Activated CD8-positive, alpha-beta memory T cell treated with anti-CD3 and anti-CD28 coated beads, Interleukin-2, amount 10 ng/mL, durations not matched to agents 7 days and 5 days (primary cell): ENCODE results near the gene LACC1. TPM values are rescaled to one million over a fixed set of nuclear protein-coding genes. Genes with fewer than 3 reads are reported as not detected.

Experiments
- ATAC-seq: fragments of 150-1000 bp; cut with Tn5 transposase; one replicate; pipeline ENCODE4 v1.10.0; 2021; ENCODE audit warnings: moderate library complexity
- CTCF ChIA-PET: fragments of 350-600 bp; sonication (Branson Sonifier 250); formaldehyde crosslinking; loops from one replicate; lab custom pipeline; 2021; ENCODE audit warnings: antibody characterized with exemption; lab: Charles Lee
- DNase-seq: peaks from one replicate; pipeline ENCODE4 v3.0.0-alpha.2; 2020
- H3K27ac Mint-ChIP-seq: one replicate; pipeline ENCODE4 v1.8.0; 2021; ENCODE audit warnings: mild to moderate bottlenecking, mixed read lengths
- H3K27me3 Mint-ChIP-seq: one replicate; pipeline ENCODE4 v1.8.0; 2021; ENCODE audit warnings: mixed read lengths
- H3K36me3 Mint-ChIP-seq: one replicate; pipeline ENCODE4 v1.8.0; 2021; ENCODE audit warnings: mild to moderate bottlenecking, mixed read lengths
- H3K4me1 Mint-ChIP-seq: one replicate; pipeline ENCODE4 v1.8.0; 2021; ENCODE audit warnings: mixed read lengths
- H3K4me3 Mint-ChIP-seq: one replicate; pipeline ENCODE4 v1.8.0; 2021; ENCODE audit warnings: mild to moderate bottlenecking, moderate library complexity, mixed read lengths
- H3K9me3 Mint-ChIP-seq: one replicate; pipeline ENCODE4 v1.8.0; 2022; ENCODE audit warnings: low read depth, mixed read lengths
- total RNA-seq, 2 experiments: library from RNA; stranded (reverse); gene quantifications; one replicate each; pipeline ENCODE4 v1.2.3, GENCODE V29; 2021

Gene LACC1
- total RNA-seq, 2 experiments from 2014 or later, result 3.2 to 4.8 TPM

DNA sequence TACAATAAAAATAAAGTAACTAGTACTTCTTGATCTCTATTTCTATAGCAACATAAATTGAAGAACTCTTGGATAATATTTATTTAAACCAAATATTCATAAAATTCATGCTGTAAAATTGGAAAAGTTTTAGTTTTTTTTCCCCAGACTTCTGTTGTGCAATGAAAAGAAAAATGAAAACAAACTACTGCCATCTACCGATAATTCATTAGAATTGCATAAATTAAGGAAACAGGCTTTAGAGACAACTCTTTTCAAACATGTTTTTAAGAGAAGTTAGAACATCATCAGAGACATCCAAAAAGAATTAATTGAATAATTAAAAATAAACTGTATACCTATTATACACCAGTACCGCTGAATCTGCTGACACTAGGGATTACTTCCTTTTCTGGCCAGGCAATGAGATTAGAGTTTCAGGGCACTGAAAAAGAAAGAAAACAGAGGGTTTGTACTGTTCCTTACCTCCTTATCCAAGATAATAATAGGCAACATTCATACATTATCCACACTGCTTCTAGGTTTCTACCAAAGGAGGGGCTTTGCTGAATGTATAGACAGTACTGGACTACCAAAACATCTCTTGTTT is 5.1 kb upstream of the LACC1 start:
- CTCF ChIA-PET, result no interaction called here
- Mint-ChIP-seq H3K4me3 (no peak overlapping the region), H3K36me3 (no peaks in the 10 kb centered on the region), H3K4me1 (peaks cover 16% of the 10 kb centered on the region), H3K27me3 (no peaks in the 10 kb centered on the region), H3K27ac (no peak overlapping the region), H3K9me3 (no peaks in the 10 kb centered on the region)
- DNase-seq, result no peak
- no peak for ATAC-seq

DNA sequence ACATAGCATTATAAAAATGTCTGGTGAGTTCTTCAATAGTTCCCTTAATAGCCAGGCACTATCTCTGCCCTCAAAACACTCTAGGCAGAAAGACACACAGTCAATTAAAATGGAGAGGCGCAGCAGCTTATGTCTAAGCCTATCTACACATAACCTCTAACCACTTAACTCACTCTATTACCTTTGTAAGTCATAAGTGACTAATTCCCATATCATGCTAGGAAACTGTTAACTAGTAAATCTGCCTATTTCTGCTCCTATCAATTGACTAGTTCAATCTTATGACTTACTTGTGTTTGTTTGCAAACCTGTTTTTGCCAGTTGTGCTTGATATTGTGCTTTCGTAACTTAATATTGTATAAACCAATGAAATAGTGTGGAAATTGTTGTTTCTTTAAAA is 3.3 kb upstream of the LACC1 start:
- H3K36me3 Mint-ChIP-seq, result peaks cover 3% of the 10 kb centered on the region
- H3K27ac Mint-ChIP-seq, result no peak overlapping the region
- peaks cover 5% of the 10 kb centered on the region for H3K27me3 Mint-ChIP-seq
- H3K4me3 Mint-ChIP-seq, result no peak overlapping the region
- H3K9me3 Mint-ChIP-seq, result no peaks in the 10 kb centered on the region
- peaks cover 29% of the 10 kb centered on the region for H3K4me1 Mint-ChIP-seq
- DNase-seq, result no peak
- CTCF ChIA-PET, result interaction anchor here (0.6 kb wide), 1 partner anchor 736 kb away, joined by 3 read pairs; no protein-coding TSS in a partner anchor
- no peak for ATAC-seq

DNA sequence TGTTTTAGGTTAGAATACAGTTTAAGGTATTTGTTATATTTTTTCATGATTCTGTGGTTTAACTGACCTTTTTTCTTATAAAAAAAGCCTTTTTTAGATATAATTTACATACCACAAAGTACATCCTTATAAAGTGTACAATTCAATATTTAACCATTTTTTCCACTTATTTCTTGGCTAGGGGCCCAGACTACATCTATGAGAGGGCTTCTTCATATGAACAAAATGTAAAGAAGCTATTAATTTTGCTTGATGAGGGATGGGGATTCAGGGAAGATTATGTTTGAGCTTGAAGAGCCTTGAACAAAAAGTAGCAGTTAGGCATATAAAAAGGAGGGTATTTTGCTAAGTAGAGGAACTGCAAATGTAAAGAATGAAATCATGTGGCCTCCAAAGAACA is 2.4 kb upstream of the LACC1 start:
- CTCF ChIA-PET, result no interaction called here
- Mint-ChIP-seq H3K27me3 (peaks cover 5% of the 10 kb centered on the region), H3K27ac (no peak overlapping the region), H3K4me3 (no peak overlapping the region), H3K4me1 (peaks cover 30% of the 10 kb centered on the region), H3K9me3 (no peaks in the 10 kb centered on the region), H3K36me3 (peaks cover 3% of the 10 kb centered on the region)
- ATAC-seq, result no peak
- no peak for DNase-seq

- Mint-ChIP-seq H3K4me1 (peaks cover 30% of the 10 kb centered on the region), H3K27me3 (peaks cover 5% of the 10 kb centered on the region), H3K36me3 (peaks cover 3% of the 10 kb centered on the region), H3K4me3 (no peak overlapping the region), H3K27ac (no peak overlapping the region), H3K9me3 (no peaks in the 10 kb centered on the region)
- no peak for DNase-seq
- ATAC-seq, result no peak
- CTCF ChIA-PET, result no interaction called here
Observed at GRCh38 chr13:43877766-43878165, 1.9 kb upstream of the LACC1 start.

- ATAC-seq, result peak; percentile 87
- Mint-ChIP-seq H3K27me3 (peaks cover 5% of the 10 kb centered on the region), H3K4me3 (peak within 1 kb of the TSS; percentile 78), H3K36me3 (peaks cover 4% of the 10 kb centered on the region), H3K9me3 (no peaks in the 10 kb centered on the region), H3K4me1 (peaks cover 30% of the 10 kb centered on the region), H3K27ac (peak within 1 kb of the TSS; percentile 77)
- CTCF ChIA-PET, result interaction anchor here (0.6 to 1.5 kb wide), 6 partner anchors 9 to 794 kb away, joined by 3 to 5 read pairs (median 3); no protein-coding TSS in a partner anchor
- peak; percentile 79 for DNase-seq
Observed at GRCh38 chr13:43878892-43879754, 581 bp upstream of the LACC1 start, which contains the start of gene CCDC122. Gene CCDC122, minus strand, starts transcription at chr13:43879740. Its CDS starts 10,364 bp downstream, at chr13:43869376.

DNA sequence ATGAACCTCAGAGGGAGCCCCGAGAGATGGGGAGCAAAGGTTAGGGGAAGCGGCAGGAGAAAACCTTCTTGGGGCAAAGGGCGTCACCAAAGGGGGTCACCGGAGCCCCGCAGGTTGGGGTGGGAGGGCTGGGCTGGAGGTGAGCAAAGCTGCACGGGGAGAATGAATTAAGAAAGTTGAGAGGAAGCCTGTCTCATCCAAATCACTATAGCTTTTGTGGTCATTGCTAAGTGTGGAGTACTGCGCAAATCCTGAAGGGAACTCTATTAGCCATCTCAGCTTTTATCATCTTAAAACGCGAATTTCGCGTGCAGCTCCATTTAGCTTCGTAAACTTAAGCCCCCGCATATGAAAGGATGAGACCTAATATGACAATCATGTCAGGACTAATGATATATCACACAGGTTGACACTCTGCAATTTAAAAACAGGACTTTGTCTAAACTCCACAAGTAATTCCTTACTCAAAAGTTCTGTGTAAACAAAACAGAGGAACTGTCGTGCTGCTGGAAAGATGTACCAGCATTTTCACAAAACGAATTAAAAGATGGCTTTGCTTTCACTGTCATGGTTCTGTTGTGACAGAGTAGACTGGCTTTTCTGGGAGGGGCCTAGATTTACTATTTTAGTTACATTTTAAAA is 631 bp downstream of the LACC1 start:
- Mint-ChIP-seq H3K4me3 (peak overlapping the region; percentile 78), H3K9me3 (no peaks in the 10 kb centered on the region), H3K27me3 (peaks cover 5% of the 10 kb centered on the region), H3K27ac (peak overlapping the region; percentile 77), H3K36me3 (peaks cover 9% of the 10 kb centered on the region), H3K4me1 (peaks cover 30% of the 10 kb centered on the region)
- ATAC-seq (no peak), DNase-seq (no peak)
- CTCF ChIA-PET, result interaction anchor here (0.7 to 1.5 kb wide), 4 partner anchors 11 to 795 kb away, joined by 3 read pairs; no protein-coding TSS in a partner anchor

DNA sequence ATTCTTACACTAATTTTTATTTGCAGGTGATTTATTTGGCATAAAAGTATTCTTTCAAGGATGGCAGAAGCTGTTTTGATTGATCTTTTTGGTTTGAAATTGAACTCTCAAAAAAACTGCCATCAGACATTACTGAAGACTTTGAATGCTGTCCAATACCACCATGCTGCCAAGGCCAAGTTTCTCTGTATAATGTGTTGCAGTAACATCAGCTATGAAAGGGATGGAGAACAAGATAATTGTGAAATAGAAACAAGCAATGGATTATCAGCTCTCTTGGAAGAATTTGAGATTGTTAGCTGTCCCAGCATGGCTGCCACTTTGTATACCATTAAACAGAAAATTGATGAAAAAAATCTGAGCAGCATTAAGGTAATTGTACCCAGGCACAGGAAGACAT is 1.2 kb downstream of the LACC1 start:
- Mint-ChIP-seq H3K36me3 (peaks cover 15% of the 10 kb centered on the region), H3K4me1 (peaks cover 30% of the 10 kb centered on the region), H3K27me3 (peaks cover 5% of the 10 kb centered on the region), H3K27ac (no peak overlapping the region), H3K4me3 (no peak overlapping the region), H3K9me3 (no peaks in the 10 kb centered on the region)
- CTCF ChIA-PET, result no interaction called here
- DNase-seq, result no peak
- no peak for ATAC-seq

DNA sequence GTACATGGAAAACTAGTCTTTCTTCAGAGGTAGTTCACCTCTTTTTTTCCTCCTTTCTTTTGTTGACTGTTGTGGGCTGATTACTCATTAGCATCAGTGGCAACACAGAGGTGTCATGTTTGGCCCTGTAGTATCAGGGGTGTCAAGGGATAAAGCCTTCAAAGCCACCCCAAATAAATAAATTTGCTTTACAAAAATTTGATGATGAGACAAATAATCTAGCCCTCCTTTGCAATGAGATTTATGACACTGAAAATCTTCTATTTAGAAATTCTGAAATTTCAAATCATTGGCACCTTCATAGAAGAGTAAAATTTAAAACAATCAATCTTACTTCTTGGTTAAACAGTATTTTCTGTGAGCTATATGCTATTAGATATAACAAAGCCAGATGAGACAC is 1.9 kb downstream of the LACC1 start:
- H3K4me3 Mint-ChIP-seq, result peak overlapping the region; percentile 26
- no peak overlapping the region for H3K27ac Mint-ChIP-seq
- ATAC-seq (no peak), DNase-seq (no peak)
- H3K36me3 Mint-ChIP-seq, result peaks cover 15% of the 10 kb centered on the region
- no peaks in the 10 kb centered on the region for H3K9me3 Mint-ChIP-seq
- peaks cover 30% of the 10 kb centered on the region for H3K4me1 Mint-ChIP-seq
- CTCF ChIA-PET, result no interaction called here
- H3K27me3 Mint-ChIP-seq, result peaks cover 5% of the 10 kb centered on the region

GRCh38 chr13:43883631-43884030 is 3.9 kb downstream of the LACC1 start:
- Mint-ChIP-seq H3K9me3 (no peaks in the 10 kb centered on the region), H3K36me3 (peaks cover 15% of the 10 kb centered on the region), H3K27me3 (peaks cover 5% of the 10 kb centered on the region), H3K4me3 (no peak overlapping the region), H3K4me1 (peaks cover 19% of the 10 kb centered on the region), H3K27ac (no peak overlapping the region)
- DNase-seq (no peak), ATAC-seq (no peak)
- CTCF ChIA-PET, result no interaction called here

GRCh38 chr13:43884222-43884621 is 4.5 kb downstream of the LACC1 start:
- peaks cover 15% of the 10 kb centered on the region for H3K36me3 Mint-ChIP-seq
- no peak overlapping the region for H3K4me3 Mint-ChIP-seq
- CTCF ChIA-PET, result no interaction called here
- H3K27ac Mint-ChIP-seq, result no peak overlapping the region
- peaks cover 16% of the 10 kb centered on the region for H3K4me1 Mint-ChIP-seq
- no peaks in the 10 kb centered on the region for H3K9me3 Mint-ChIP-seq
- H3K27me3 Mint-ChIP-seq, result peaks cover 5% of the 10 kb centered on the region
- ATAC-seq, result no peak
- no peak for DNase-seq

DNA sequence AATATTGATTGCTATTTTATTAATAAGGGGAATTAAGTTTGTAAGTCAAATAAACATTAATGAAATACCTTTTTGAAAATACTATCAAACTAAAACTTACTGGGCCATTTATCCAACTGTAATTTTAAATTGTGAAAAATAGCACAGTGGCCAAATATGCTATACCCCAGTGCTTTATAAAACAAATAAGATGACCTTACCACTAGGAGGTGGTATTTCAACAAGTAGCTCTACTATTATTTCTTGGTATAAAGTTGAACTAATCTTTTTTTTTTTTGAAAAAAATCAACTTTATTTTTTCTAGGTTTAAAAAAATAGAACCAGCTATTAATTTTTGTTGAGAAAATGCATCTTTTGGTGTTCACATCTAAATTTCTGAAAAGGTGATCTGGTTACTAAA is 14.7 kb downstream of the LACC1 start:
- Mint-ChIP-seq H3K4me1 (no peaks in the 10 kb centered on the region), H3K9me3 (no peaks in the 10 kb centered on the region), H3K4me3 (no peak overlapping the region), H3K27ac (no peak overlapping the region), H3K27me3 (peaks cover 2% of the 10 kb centered on the region), H3K36me3 (peaks cover 2% of the 10 kb centered on the region)
- no peak for ATAC-seq
- CTCF ChIA-PET, result interaction anchor here (1.0 kb wide), 1 partner anchor 9 kb away, joined by 4 read pairs; no protein-coding TSS in a partner anchor
- no peak for DNase-seq

DNA sequence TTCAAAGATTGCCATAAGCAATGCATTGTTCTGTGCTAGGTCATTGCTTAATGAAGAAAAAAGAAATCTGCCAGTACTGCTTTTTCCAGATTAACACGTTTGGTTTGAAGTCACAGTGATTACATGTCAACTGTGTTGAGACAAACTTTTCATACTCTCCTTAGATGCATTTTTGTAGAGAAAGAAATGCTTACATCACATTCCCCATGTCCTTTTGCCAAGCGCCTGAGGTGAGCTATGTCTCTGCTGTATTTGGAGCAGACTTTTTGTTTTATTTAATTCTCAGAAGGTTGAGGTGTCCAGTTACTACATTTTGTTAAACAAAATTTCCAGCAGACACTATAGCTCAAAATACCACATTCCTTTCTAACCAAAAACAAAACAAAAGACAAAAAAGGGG is 16.2 kb downstream of the LACC1 start:
- Mint-ChIP-seq H3K27ac (no peak overlapping the region), H3K9me3 (no peaks in the 10 kb centered on the region), H3K4me3 (no peak overlapping the region), H3K4me1 (no peaks in the 10 kb centered on the region), H3K36me3 (peaks cover 2% of the 10 kb centered on the region), H3K27me3 (peaks cover 6% of the 10 kb centered on the region)
- ATAC-seq (no peak), DNase-seq (no peak)
- CTCF ChIA-PET, result interaction anchor here (1.2 kb wide), 1 partner anchor 15 kb away, joined by 3 read pairs; no protein-coding TSS in a partner anchor

DNA sequence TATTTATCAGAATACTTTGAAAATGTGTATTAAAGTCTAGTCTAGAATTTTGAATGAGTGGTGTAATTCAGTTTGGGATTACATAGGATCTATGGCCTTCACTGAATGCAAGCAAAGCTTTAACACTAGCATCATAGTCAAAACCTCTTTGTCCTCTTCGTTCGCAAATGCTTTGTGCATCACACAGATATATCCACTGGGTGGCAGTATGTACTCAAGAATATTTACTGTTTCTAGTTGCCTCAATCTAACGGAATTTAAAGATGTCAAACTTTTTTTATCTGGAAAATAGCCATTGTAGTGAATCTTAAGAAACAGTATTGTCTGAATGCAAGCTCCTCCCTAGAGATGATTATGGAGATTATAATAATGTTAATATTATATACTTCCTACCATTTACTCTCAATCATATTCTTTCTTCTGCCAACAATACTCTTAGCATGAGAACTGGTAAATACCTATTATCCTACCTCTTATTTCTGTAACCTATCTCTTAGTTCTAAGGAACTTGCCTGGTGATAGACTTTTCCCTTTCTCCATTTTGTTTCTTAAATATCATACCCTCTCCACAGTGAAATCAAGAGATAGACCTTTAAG is 25.8 kb downstream of the LACC1 start:
- Mint-ChIP-seq H3K27me3 (peaks cover 38% of the 10 kb centered on the region), H3K4me3 (no peak overlapping the region), H3K9me3 (no peaks in the 10 kb centered on the region), H3K36me3 (no peaks in the 10 kb centered on the region), H3K27ac (no peak overlapping the region), H3K4me1 (no peaks in the 10 kb centered on the region)
- CTCF ChIA-PET, result interaction anchor here (0.6 to 5.8 kb wide), 7 partner anchors 10 to 570 kb away, joined by 3 to 38 read pairs (median 3); no protein-coding TSS in a partner anchor
- DNase-seq (no peak), ATAC-seq (peak; percentile 60)
